K562 (cell line): Measurements from ENCODE around the gene COL13A1. TPM values are rescaled to one million over a fixed set of nuclear protein-coding genes. Genes with fewer than 3 reads are reported as not detected.

Experiments used
- ATAC-seq: fragments of 200-7000 bp; cut with Tn5 transposase; 3 replicates; pipeline ENCODE4 v1.9.1; 2020; ENCODE audit warnings: moderate library complexity
- BruUV-seq: library from RNA; stranded (reverse); fragments of 400-500 nt; replicated peaks from 2 replicates; lab custom pipeline; 2021; lab: Mats Ljungman, UMichigan
- CTCF ChIA-PET: fragments of 300-600 bp; formaldehyde crosslinking; extraction: SDS; loops from one replicate; lab custom pipeline; 2021; ENCODE audit warnings: low intra/inter-chr PET ratio; lab: Yijun Ruan, JAX
- POLR2A ChIA-PET: fragments of 300-600, 350-650 bp; sonication (Branson Sonifier 250); formaldehyde crosslinking; extraction: SDS; loops from one replicate; lab custom pipeline; 2021; ENCODE audit warnings: antibody characterized with exemption, inconsistent platforms; lab: Yijun Ruan, JAX
- DNase-seq, 4 experiments: peaks; one replicate each; pipeline versions ENCODE4 v3.0.0 to v3.0.0-alpha.2; 2011 to 2018; ENCODE audit warnings: low spot score in 3 of 4, mixed read lengths in 3 of 4; ENCODE audit errors: extremely low read depth in 1 of 4
- FAIRE-seq: peaks from 2 replicates; lab custom pipeline; 2011; peaks lifted over from hg19 to GRCh38; lab: Jason Lieb, UNC
- H2AFZ ChIP-seq: 2 replicates; pipeline ENCODE4 v1.6.0; 2011; ENCODE audit warnings: low read depth, low read length, control low read depth, inconsistent platforms
- H3K27ac ChIP-seq: fragments of 200-600 bp; 3 replicates; pipeline ENCODE4 v1.8.0; 2011; ENCODE audit warnings: low read depth, mild to moderate bottlenecking, control low read depth, inconsistent platforms, low read length, moderate library complexity, mixed read lengths; ENCODE audit errors: extremely low read depth
- H3K27me3 ChIP-seq, 2 experiments: fragments of 300-600 bp in 1 of 2; 2 replicates in 1 of 2; 3 replicates in 1 of 2; pipeline versions ENCODE4 v1.6.0 to v1.8.0; 2011; ENCODE audit warnings: inconsistent platforms in 2 of 2, low read length in 2 of 2, mild to moderate bottlenecking in 1 of 2, mixed read lengths in 1 of 2, moderate library complexity in 1 of 2; ENCODE audit not compliant: control insufficient read depth in 2 of 2, insufficient read depth in 2 of 2
- H3K36me3 ChIP-seq: fragments of 300-600 bp; 3 replicates; pipeline ENCODE4 v1.8.0; 2011; ENCODE audit warnings: mild to moderate bottlenecking, low read length, inconsistent platforms; ENCODE audit not compliant: control insufficient read depth, insufficient read depth
- H3K4me1 ChIP-seq, 2 experiments: fragments of 200-600 bp in 1 of 2; replicated peaks in 1 of 2; 2 replicates in 1 of 2; 3 replicates in 1 of 2; pipeline versions ENCODE4 v1.5.1 to v1.8.0; 2011; ENCODE audit warnings: inconsistent platforms in 2 of 2, low read length in 2 of 2, mild to moderate bottlenecking in 1 of 2, mixed read lengths in 1 of 2, moderate library complexity in 1 of 2; ENCODE audit not compliant: control insufficient read depth in 2 of 2, insufficient read depth in 2 of 2
- H3K4me2 ChIP-seq: 2 replicates; pipeline ENCODE4 v1.6.1; 2011; ENCODE audit warnings: low read length, control low read depth, inconsistent platforms, mixed read lengths; ENCODE audit not compliant: insufficient read depth
- H3K4me3 ChIP-seq: fragments of 200-600 bp; sonication (generic), shearing (Covaris generic); 2 replicates; pipeline ENCODE4 v1.5.1; 2016; ENCODE audit warnings: control low read depth, inconsistent platforms
- H3K79me2 ChIP-seq: fragments of 200-600 bp; 3 replicates; pipeline ENCODE4 v1.8.0; 2011; ENCODE audit warnings: low read length, inconsistent platforms; ENCODE audit not compliant: control insufficient read depth, insufficient read depth
- H3K9ac ChIP-seq, 2 experiments: 2 replicates each; pipeline versions ENCODE4 v1.6.0 to v1.6.1; 2011; ENCODE audit warnings: low read depth in 2 of 2, low read length in 2 of 2, control low read depth in 1 of 2, inconsistent platforms in 1 of 2, mild to moderate bottlenecking in 1 of 2, mixed read lengths in 1 of 2; ENCODE audit not compliant: insufficient read depth in 1 of 2
- H3K9me1 ChIP-seq: one replicate; pipeline ENCODE4 v1.6.0; 2011; ENCODE audit warnings: inconsistent platforms, mild to moderate bottlenecking, low read length, moderate library complexity; ENCODE audit not compliant: control insufficient read depth, insufficient read depth
- H3K9me3 ChIP-seq: replicated peaks from 2 replicates; pipeline ENCODE4 v1.5.1; 2011; ENCODE audit warnings: low read depth, low read length, inconsistent platforms; ENCODE audit not compliant: control insufficient read depth, insufficient read depth
- H4K20me1 ChIP-seq: replicated peaks from 2 replicates; pipeline ENCODE4 v1.6.1; 2011; ENCODE audit warnings: low read length, inconsistent platforms, mixed read lengths; ENCODE audit not compliant: control insufficient read depth, insufficient read depth
- ATF1 ChIP-seq, 2 experiments: fragments of 450-650 bp in 1 of 2; IDR thresholded peaks; 2 replicates each; pipeline ENCODE4 v1.6.1; 2016; ENCODE audit warnings: missing compliant biosample characterization in 1 of 2, missing genetic modification characterization in 1 of 2
- CBX8 ChIP-seq: fragments of 200-600 bp; sonication (generic); IDR thresholded peaks from 2 replicates; pipeline ENCODE4 v1.6.1; 2012; ENCODE audit warnings: borderline replicate concordance, mixed run types, low read depth, mild to moderate bottlenecking, moderate library complexity, mixed read lengths, low read length, control low read depth, inconsistent platforms; ENCODE audit not compliant: poor library complexity, severe bottlenecking; ENCODE audit errors: extremely low read depth
- EP400 ChIP-seq: fragments of 450-650 bp; IDR thresholded peaks from 2 replicates; pipeline ENCODE4 v1.6.1; 2017; ENCODE audit warnings: antibody characterized with exemption, mild to moderate bottlenecking, moderate library complexity
- GTF2F1 ChIP-seq: IDR thresholded peaks from 2 replicates; pipeline ENCODE4 v1.6.1; 2011; ENCODE audit warnings: low read depth, low read length, improper control_type of control experiment
- HDAC1 ChIP-seq, 2 experiments: fragments of 450-650 bp; IDR thresholded peaks; 2 replicates each; pipeline ENCODE4 v1.6.1; 2016 to 2017; ENCODE audit warnings: inconsistent platforms in 1 of 2, mild to moderate bottlenecking in 1 of 2, moderate library complexity in 1 of 2
- HMGN3 ChIP-seq: IDR thresholded peaks from 2 replicates; pipeline ENCODE4 v1.6.1; 2011; ENCODE audit warnings: borderline replicate concordance, low read depth, mild to moderate bottlenecking, mixed read lengths, low read length; ENCODE audit not compliant: insufficient read length; ENCODE audit errors: extremely low read depth
- LEF1 ChIP-seq: fragments of 450-650 bp; IDR thresholded peaks from 2 replicates; pipeline ENCODE4 v1.6.1; 2016; ENCODE audit warnings: mild to moderate bottlenecking
- MAFG ChIP-seq: fragments of 450-650 bp; conservative IDR thresholded peaks from 2 replicates; pipeline ENCODE4 v1.6.1; 2016; ENCODE audit warnings: missing genetic modification characterization, missing compliant biosample characterization
- MTA3 ChIP-seq: fragments of 450-650 bp; formaldehyde crosslinking; IDR thresholded peaks from 2 replicates; pipeline ENCODE4 v1.6.1; 2017; ENCODE audit warnings: mild to moderate bottlenecking, borderline replicate concordance
- NCOR1 ChIP-seq: fragments of 450-650 bp; IDR thresholded peaks from 2 replicates; pipeline ENCODE4 v1.6.1; 2016; ENCODE audit warnings: mild to moderate bottlenecking, moderate library complexity
- TAF15 ChIP-seq: fragments of 200-400 bp; formaldehyde crosslinking; IDR thresholded peaks from 2 replicates; pipeline ENCODE4 v1.6.1; 2017; ENCODE audit warnings: mild to moderate bottlenecking, low read depth, low read length, moderate library complexity
- WGBS: fragments of 100-300 bp; shearing (Covaris generic); methylation state at CpG from one replicate; pipeline ENCODE4 v1.1.6; 2016; ENCODE audit warnings: low coverage, mixed read lengths; ENCODE audit not compliant: insufficient coverage; ENCODE audit errors: missing lambda C conversion rate; 5-methylcytosine and 5-hydroxymethylcytosine counted together
- in situ Hi-C: fragments of 300-500 bp; cut with MboI; formaldehyde crosslinking; loops from 4 replicates; pipeline ENCODE4 v1.15.0; 2018; ENCODE audit warnings: inconsistent platforms, mixed read lengths
- intact Hi-C: fragments of 100-400 bp; cut with micrococcal nuclease; formaldehyde crosslinking; loops from 2 replicates; pipeline ENCODE4 v1.14.2; 2022
- polyA plus RNA-seq, 8 experiments: library from polyadenylated mRNA; depleted of rRNA in 4 of 8; stranded (reverse) in 5 of 8; unstranded in 3 of 8; fragments of >200 nt; fragmentation: Nextera tagmentation in 2 of 8; fragmentation: Illumina TruSeq in 1 of 8; extraction: Ambion mirVana in 2 of 8; extraction: Trizol in 1 of 8; gene quantifications; 2 replicates each; pipeline versions ENCODE4 v1.2.1 to v1.2.3, GENCODE V29; 2011 to 2014; ENCODE audit warnings: inconsistent platforms in 1 of 8, missing spikeins in 1 of 8
- total RNA-seq, 7 experiments: library from RNA; depleted of rRNA in 6 of 7; stranded (reverse); fragments of >200 nt in 6 of 7; fragmentation: Illumina TruSeq in 2 of 7; extraction: Trizol in 2 of 7; gene quantifications; 2 replicates each; pipeline versions ENCODE4 v1.2.1 to v1.2.3, GENCODE V29; 2011 to 2021; ENCODE audit warnings: low replicate concordance in 1 of 7
- TF ChIP-seq, protein P1 (sequence below): fragments of 450-650 bp; IDR thresholded peaks from 2 replicates; pipeline ENCODE4 v1.6.1; 2016; ENCODE audit warnings: antibody characterized with exemption
- TF ChIP-seq, protein P2 (sequence below): sonication (generic); formaldehyde crosslinking; IDR thresholded peaks from 2 replicates; pipeline ENCODE4 v1.8.0; 2022; ENCODE audit warnings: missing genetic modification reagents, mild to moderate bottlenecking, moderate library complexity, borderline replicate concordance
- TF ChIP-seq, protein P3 (sequence below): fragments of 250-450 bp; sonication (Bioruptor Pico); IDR thresholded peaks from 2 replicates; pipeline ENCODE4 v1.5.0; 2021; ENCODE audit warnings: mild to moderate bottlenecking, moderate library complexity

Gene COL13A1
- total and polyA plus RNA-seq, 9 of the 15 experiments (the other 6 are each of a cell fraction or from before 2014, with no cell fraction given), result not detected

DNA sequence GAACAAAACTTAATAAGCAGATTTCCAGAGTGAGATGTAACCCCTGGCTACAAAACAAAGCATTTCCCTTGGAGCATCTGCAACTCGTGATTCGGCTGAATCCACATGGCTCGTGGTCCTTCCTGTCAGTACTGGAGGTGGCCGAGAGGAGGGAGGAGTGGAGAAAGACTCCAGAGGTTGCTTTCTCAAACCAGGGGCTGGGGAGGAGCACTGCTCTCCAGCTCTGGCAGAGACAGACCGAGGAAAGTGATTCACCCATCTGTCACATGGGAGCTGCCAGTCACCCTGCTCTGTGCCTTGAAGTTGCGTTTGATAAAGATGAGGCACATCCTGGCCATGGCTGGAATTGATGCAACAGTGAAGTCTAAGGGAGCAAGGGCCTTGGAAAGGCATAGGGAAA is 72.7 kb downstream of the COL13A1 start:
- ATAC-seq (no peak), DNase-seq (no peak), FAIRE-seq (peak; percentile 6)
- Histone ChIP-seq H3K4me3 (no peak overlapping the region), H3K4me1 (no peaks in the 10 kb centered on the region), H4K20me1 (peaks cover 26% of the 10 kb centered on the region), H3K27me3 (peaks cover 22 to 73% of the 10 kb centered on the region in 2 experiments), H2AFZ (no peak overlapping the region), H3K27ac (no peak overlapping the region), H3K79me2 (no peaks in the 10 kb centered on the region), H3K4me2 (no peak overlapping the region), H3K9me1 (no peaks in the 10 kb centered on the region), H3K9me3 (no peaks in the 10 kb centered on the region), H3K36me3 (no peaks in the 10 kb centered on the region), H3K9ac (no peak overlapping the region)
- WGBS, result 0% methylated on average over 6 of the region's 6 CpGs
- no TSS peak for BruUV-seq
- CTCF ChIA-PET, result no interaction called here
- TF ChIP-seq, protein P1, sequence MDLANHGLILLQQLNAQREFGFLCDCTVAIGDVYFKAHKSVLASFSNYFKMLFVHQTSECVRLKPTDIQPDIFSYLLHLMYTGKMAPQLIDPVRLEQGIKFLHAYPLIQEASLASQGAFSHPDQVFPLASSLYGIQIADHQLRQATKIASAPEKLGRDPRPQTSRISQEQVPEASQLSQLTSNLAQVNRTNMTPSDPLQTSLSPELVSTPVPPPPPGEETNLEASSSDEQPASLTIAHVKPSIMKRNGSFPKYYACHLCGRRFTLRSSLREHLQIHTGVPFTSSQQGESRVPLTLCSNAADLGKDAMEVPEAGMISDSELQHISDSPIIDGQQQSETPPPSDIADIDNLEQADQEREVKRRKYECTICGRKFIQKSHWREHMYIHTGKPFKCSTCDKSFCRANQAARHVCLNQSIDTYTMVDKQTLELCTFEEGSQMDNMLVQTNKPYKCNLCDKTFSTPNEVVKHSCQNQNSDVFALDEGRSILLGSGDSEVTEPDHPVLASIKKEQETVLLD, result no peak
- TF ChIP-seq, protein P2, sequence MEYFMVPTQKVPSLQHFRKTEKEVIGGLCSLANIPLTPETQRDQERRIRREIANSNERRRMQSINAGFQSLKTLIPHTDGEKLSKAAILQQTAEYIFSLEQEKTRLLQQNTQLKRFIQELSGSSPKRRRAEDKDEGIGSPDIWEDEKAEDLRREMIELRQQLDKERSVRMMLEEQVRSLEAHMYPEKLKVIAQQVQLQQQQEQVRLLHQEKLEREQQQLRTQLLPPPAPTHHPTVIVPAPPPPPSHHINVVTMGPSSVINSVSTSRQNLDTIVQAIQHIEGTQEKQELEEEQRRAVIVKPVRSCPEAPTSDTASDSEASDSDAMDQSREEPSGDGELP (CRISPR knock-in tag), result no peak
- TF ChIP-seq GTF2F1 (no peak), MTA3 (no peak), TAF15 (no peak), HMGN3 (no peak), EP400 (no peak), HDAC1 (IDR thresholded peaks at IDR 0.05) (no peak), MAFG (tag) (no peak), LEF1 (no peak), CBX8 (no peak), ATF1 (CRISPR knock-in tag; IDR thresholded peaks at IDR 0.05) (no peak), ATF1 (tag; IDR thresholded peaks at IDR 0.05) (no peak), NCOR1 (no peak)
- TF ChIP-seq, protein P3, sequence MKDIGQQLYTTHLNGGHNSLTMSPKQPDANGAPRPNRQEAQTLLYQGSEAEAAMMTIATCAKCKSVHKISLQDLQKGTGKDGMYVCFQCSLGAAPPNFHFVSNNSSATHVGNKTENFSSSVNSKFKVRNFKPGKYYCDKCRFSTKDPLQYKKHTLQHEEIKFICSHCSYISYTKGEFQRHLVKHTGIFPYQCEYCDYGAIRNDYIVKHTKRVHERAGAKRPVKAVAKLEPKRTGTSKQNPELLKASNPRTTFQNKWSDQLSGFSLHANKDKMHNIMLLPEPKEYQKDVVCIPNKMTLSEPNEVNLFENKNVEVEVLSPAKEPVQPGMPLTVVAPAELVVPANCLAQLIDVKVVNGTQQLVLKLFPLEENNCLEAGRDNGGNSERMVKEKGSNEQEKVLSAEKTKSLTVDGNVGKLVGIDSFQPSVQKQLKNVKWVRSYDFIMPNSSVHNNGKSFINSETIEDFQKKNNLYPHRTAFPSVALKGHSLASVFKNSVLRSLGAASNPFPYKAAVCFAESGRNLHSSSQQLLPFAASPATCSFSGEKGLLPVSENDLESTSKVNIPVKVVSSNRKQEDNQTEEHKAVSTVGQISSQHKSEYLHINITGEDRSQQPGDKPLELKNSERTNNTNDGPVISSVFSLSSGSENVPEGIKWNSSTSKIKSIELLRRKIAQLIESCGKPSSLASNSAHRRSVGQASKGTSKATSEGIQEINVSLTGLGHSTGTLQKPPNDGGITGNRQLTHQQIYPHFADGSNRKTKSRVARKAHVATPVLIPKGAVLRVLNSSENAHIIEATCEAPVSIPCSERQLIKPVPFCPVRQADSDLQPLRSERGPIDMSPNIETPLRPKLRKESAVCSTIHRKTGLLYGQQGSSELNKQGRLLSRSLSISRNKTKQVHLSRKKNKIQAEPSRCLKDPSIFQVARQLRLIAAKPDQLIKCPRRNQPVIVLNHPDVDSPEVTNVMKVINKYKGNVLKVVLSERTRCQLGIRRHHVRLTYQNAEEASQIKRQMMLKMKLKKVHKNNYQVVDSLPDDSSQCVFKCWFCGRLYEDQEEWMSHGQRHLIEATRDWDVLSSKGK (CRISPR knock-in tag), result no peak
- POLR2A ChIA-PET, result no interaction called here
- intact Hi-C loops (no loop called here), in situ Hi-C loops (no loop called here)
